Smooth muscle cell (in vitro differentiated cells): ENCODE data around the gene LENG9. TPM values are rescaled to one million over a fixed set of nuclear protein-coding genes. Genes with fewer than 3 reads are reported as not detected.

Source experiments
- DNase-seq: peaks from one replicate; lab custom pipeline; 2025; ENCODE audit not compliant: unreplicated experiment; lab: John Stamatoyannopoulos, UW
- H2AFZ ChIP-seq: fragments of 200-600 bp; sonication (generic); 2 replicates; pipeline ENCODE4 v1.6.0; 2016; ENCODE audit warnings: antibody characterized with exemption, low read depth, mild to moderate bottlenecking
- H3F3A ChIP-seq: fragments of 200-600 bp; sonication (generic); 2 replicates; pipeline ENCODE4 v1.6.0; 2017; ENCODE audit warnings: antibody characterized with exemption, low read depth
- H3K27ac ChIP-seq: fragments of 200-600 bp; sonication (generic); 2 replicates; pipeline ENCODE4 v1.5.1; 2016; ENCODE audit warnings: low read depth, mild to moderate bottlenecking
- H3K27me3 ChIP-seq: fragments of 200-600 bp; sonication (generic); 2 replicates; pipeline ENCODE4 v1.6.1; 2016; ENCODE audit warnings: low read depth, mild to moderate bottlenecking
- H3K36me3 ChIP-seq: fragments of 200-600 bp; sonication (generic); 2 replicates; pipeline ENCODE4 v1.5.1; 2016; ENCODE audit warnings: low read depth
- H3K4me1 ChIP-seq: fragments of 200-600 bp; sonication (generic); 2 replicates; pipeline ENCODE4 v1.5.1; 2016; ENCODE audit warnings: low read depth
- H3K4me2 ChIP-seq: fragments of 200-600 bp; sonication (generic); 2 replicates; pipeline ENCODE4 v1.6.0; 2016; ENCODE audit warnings: mild to moderate bottlenecking
- H3K4me3 ChIP-seq: fragments of 200-600 bp; sonication (generic); 2 replicates; pipeline ENCODE4 v1.5.1; 2016; ENCODE audit warnings: mild to moderate bottlenecking
- H3K79me2 ChIP-seq: fragments of 200-600 bp; sonication (generic); 2 replicates; pipeline ENCODE4 v1.6.0; 2016; ENCODE audit warnings: low read depth, mild to moderate bottlenecking
- H3K9ac ChIP-seq: fragments of 200-600 bp; sonication (generic); 2 replicates; pipeline ENCODE4 v1.6.0; 2016; ENCODE audit warnings: low read depth
- H3K9me3 ChIP-seq: fragments of 200-600 bp; sonication (generic); replicated peaks from 2 replicates; pipeline ENCODE4 v1.5.1; 2016; ENCODE audit warnings: low read depth
- H4K20me1 ChIP-seq: fragments of 200-600 bp; sonication (generic); 2 replicates; pipeline ENCODE4 v1.6.0; 2016; ENCODE audit warnings: low read depth
- CTCF ChIP-seq: fragments of 200-600 bp; sonication (generic); IDR thresholded peaks from 2 replicates; pipeline ENCODE4 v1.5.1; 2017; ENCODE audit warnings: borderline replicate concordance, mild to moderate bottlenecking, antibody characterized with exemption; ENCODE audit not compliant: insufficient read depth, poor library complexity, severe bottlenecking
- WGBS: methylation state at CpG from one replicate; pipeline ENCODE4 v1.1.7; 2016; ENCODE audit warnings: low lambda C conversion rate; 5-methylcytosine and 5-hydroxymethylcytosine counted together
- polyA plus RNA-seq: library from polyadenylated mRNA; unstranded; fragments of >200 nt; fragmentation: Nextera tagmentation; extraction: Ambion mirVana; gene quantifications from 2 replicates; pipeline ENCODE4 v1.2.1, GENCODE V29; 2016
- total RNA-seq: library from RNA; depleted of rRNA; stranded (reverse); fragments of >200 nt; gene quantifications from 2 replicates; pipeline ENCODE4 v1.2.3, GENCODE V29; 2014

LENG9 gene
- total and polyA plus RNA-seq, 2 experiments from 2014 or later: 0.57 to 4.1 TPM

- Histone ChIP-seq H3K36me3 (no peaks in the 10 kb centered on the region), H3F3A (no peaks in the 10 kb centered on the region)
These were observed 34.4 kb downstream of the LENG9 start for GRCh38 chr19:54429176-54429495.

GRCh38 chr19:54428323-54429175 lies 35.0 kb downstream of the LENG9 start:
- no peak overlapping the region for H2AFZ ChIP-seq
- H3K27ac ChIP-seq: no peak overlapping the region
- DNase-seq: no peak
- H3K79me2 ChIP-seq: no peaks in the 10 kb centered on the region
- H3K4me1 ChIP-seq: peaks cover 16% of the 10 kb centered on the region
- H4K20me1 ChIP-seq: peaks cover 4% of the 10 kb centered on the region
- no peak for TF ChIP-seq CTCF
- H3K27me3 ChIP-seq: no peaks in the 10 kb centered on the region
- H3K9me3 ChIP-seq: no peaks in the 10 kb centered on the region
- H3K4me3 ChIP-seq: no peak overlapping the region
- no peak overlapping the region for H3K9ac ChIP-seq
- no peaks in the 10 kb centered on the region for H3F3A ChIP-seq
- H3K36me3 ChIP-seq: no peaks in the 10 kb centered on the region
- WGBS: 89% methylated on average over 11 of the region's 11 CpGs
- no peak overlapping the region for H3K4me2 ChIP-seq

More at GRCh38 chr19:54429176-54429495, 34.4 kb downstream of the LENG9 start:
- Histone ChIP-seq H3K4me3 (no peak overlapping the region), H3K27me3 (no peaks in the 10 kb centered on the region), H4K20me1 (peaks cover 4% of the 10 kb centered on the region), H3K27ac (no peak overlapping the region), H3K9me3 (no peaks in the 10 kb centered on the region), H2AFZ (no peak overlapping the region), H3K4me2 (no peak overlapping the region), H3K9ac (no peak overlapping the region), H3K79me2 (no peaks in the 10 kb centered on the region), H3K4me1 (peaks cover 16% of the 10 kb centered on the region)
- DNase-seq: no peak
- no peak for TF ChIP-seq CTCF
- WGBS: 73% methylated on average over 8 of the region's 8 CpGs

GRCh38 chr19:54427586-54427985 lies 36.0 kb downstream of the LENG9 start:
- no peak for DNase-seq
- WGBS: 94% methylated on average over 11 of the region's 11 CpGs
- Histone ChIP-seq H3K9ac (no peak overlapping the region), H3K4me2 (no peak overlapping the region), H3K36me3 (no peaks in the 10 kb centered on the region), H3K4me3 (no peak overlapping the region), H3K4me1 (peaks cover 16% of the 10 kb centered on the region), H3K9me3 (no peaks in the 10 kb centered on the region), H3F3A (no peaks in the 10 kb centered on the region), H4K20me1 (peaks cover 4% of the 10 kb centered on the region), H3K27me3 (no peaks in the 10 kb centered on the region), H3K27ac (no peak overlapping the region), H2AFZ (no peak overlapping the region), H3K79me2 (no peaks in the 10 kb centered on the region)
- TF ChIP-seq CTCF: no peak
